Activated T-helper 17 cell treated with anti-CD3 and anti-CD28 coated beads, Interleukin-2, amount 50 U/mL, for 72 hours (primary cell): Measurements from ENCODE around the gene GRXCR2. TPM values are rescaled to one million over a fixed set of nuclear protein-coding genes. Genes with fewer than 3 reads are reported as not detected.
"Not testable (repeated sequence)": the region's sequence is repeated elsewhere in the genome, so short reads cannot be mapped to it uniquely, and the experiment has no call there.

Source experiments
- ATAC-seq: fragments of 150-1000 bp; cut with Tn5 transposase; replicated peaks from 2 replicates; pipeline ENCODE4 v1.10.0; 2021; ENCODE audit warnings: mild to moderate bottlenecking, moderate library complexity
- H3K27ac Mint-ChIP-seq: one replicate; pipeline ENCODE4 v1.8.0; 2022; ENCODE audit warnings: mixed read lengths
- H3K27me3 Mint-ChIP-seq: one replicate; pipeline ENCODE4 v1.8.0; 2022; ENCODE audit warnings: mixed read lengths
- H3K36me3 Mint-ChIP-seq: one replicate; pipeline ENCODE4 v1.8.0; 2022; ENCODE audit warnings: low read depth, mild to moderate bottlenecking, mixed read lengths
- H3K4me1 Mint-ChIP-seq: one replicate; pipeline ENCODE4 v1.8.0; 2022; ENCODE audit warnings: mixed read lengths
- H3K4me3 Mint-ChIP-seq: one replicate; pipeline ENCODE4 v1.8.0; 2022; ENCODE audit warnings: mild to moderate bottlenecking, mixed read lengths
- H3K9me3 Mint-ChIP-seq: one replicate; pipeline ENCODE4 v1.8.0; 2022; ENCODE audit warnings: mixed read lengths
- total RNA-seq, 2 donors: library from RNA; stranded (reverse); gene quantifications; one replicate each; pipeline ENCODE4 v1.2.3, GENCODE V29; 2022

GRXCR2 gene
- total RNA-seq, 2 donors from 2014 or later: not detected

GRCh38 chr5:145904743-145905142 lies 31.9 kb upstream of the GRXCR2 start:
- Mint-ChIP-seq H3K9me3 (no peaks in the 10 kb centered on the region), H3K4me3 (no peak overlapping the region), H3K27me3 (peaks cover 11% of the 10 kb centered on the region), H3K4me1 (no peaks in the 10 kb centered on the region), H3K36me3 (no peaks in the 10 kb centered on the region), H3K27ac (no peak overlapping the region)
- ATAC-seq: no peak

DNA sequence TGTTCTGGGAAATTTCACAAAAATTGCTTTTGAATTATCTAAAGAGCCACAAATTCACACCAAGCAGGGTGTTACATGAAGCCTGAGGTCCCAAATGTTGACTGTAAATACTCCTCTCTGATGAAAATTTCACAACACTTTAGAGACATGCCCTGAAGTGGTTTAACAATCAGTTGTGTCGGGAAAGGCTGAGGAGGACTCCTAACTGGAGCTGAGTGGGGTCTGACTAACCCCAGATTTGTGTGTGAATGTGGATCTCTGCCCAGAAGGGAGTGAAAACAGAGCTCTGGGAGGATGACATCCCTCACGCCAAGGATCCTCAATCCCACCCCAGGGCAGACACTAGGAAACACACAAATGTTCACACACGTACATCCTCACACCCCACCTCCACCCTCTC lies 31.1 kb upstream of the GRXCR2 start:
- no peak for ATAC-seq
- no peaks in the 10 kb centered on the region for H3K36me3 Mint-ChIP-seq
- H3K27ac Mint-ChIP-seq: no peak overlapping the region
- no peaks in the 10 kb centered on the region for H3K4me1 Mint-ChIP-seq
- no peak overlapping the region for H3K4me3 Mint-ChIP-seq
- peaks cover 9% of the 10 kb centered on the region for H3K27me3 Mint-ChIP-seq
- no peaks in the 10 kb centered on the region for H3K9me3 Mint-ChIP-seq

- Mint-ChIP-seq H3K9me3 (peaks cover 3% of the 10 kb centered on the region), H3K4me1 (no peaks in the 10 kb centered on the region), H3K27me3 (peaks cover 9% of the 10 kb centered on the region), H3K36me3 (no peaks in the 10 kb centered on the region), H3K27ac (no peak overlapping the region), H3K4me3 (no peak overlapping the region)
- no peak for ATAC-seq
Observed at GRCh38 chr5:145903113-145903512, 30.3 kb upstream of the GRXCR2 start.

GRCh38 chr5:145902421-145902820 lies 29.6 kb upstream of the GRXCR2 start:
- Mint-ChIP-seq H3K4me1 (no peaks in the 10 kb centered on the region), H3K27ac (no peak overlapping the region), H3K9me3 (peaks cover 3% of the 10 kb centered on the region), H3K4me3 (no peak overlapping the region), H3K36me3 (no peaks in the 10 kb centered on the region), H3K27me3 (peaks cover 9% of the 10 kb centered on the region)
- ATAC-seq: no peak

GRCh38 chr5:145898171-145898570 lies 25.4 kb upstream of the GRXCR2 start:
- no peak overlapping the region for H3K27ac Mint-ChIP-seq
- H3K9me3 Mint-ChIP-seq: peaks cover 3% of the 10 kb centered on the region
- H3K4me1 Mint-ChIP-seq: no peaks in the 10 kb centered on the region
- H3K4me3 Mint-ChIP-seq: no peak overlapping the region
- H3K36me3 Mint-ChIP-seq: no peaks in the 10 kb centered on the region
- no peak for ATAC-seq
- H3K27me3 Mint-ChIP-seq: no peaks in the 10 kb centered on the region

- not testable (repeated sequence) for H3K4me1 Mint-ChIP-seq, H3K4me3 Mint-ChIP-seq, H3K36me3 Mint-ChIP-seq, H3K27ac Mint-ChIP-seq, ATAC-seq
- H3K27me3 Mint-ChIP-seq: peaks cover 23% of the 10 kb centered on the region
- H3K9me3 Mint-ChIP-seq: peaks cover 14% of the 10 kb centered on the region
Observed at GRCh38 chr5:145891378-145891777, 18.6 kb upstream of the GRXCR2 start.

GRCh38 chr5:145889611-145890010 lies 16.8 kb upstream of the GRXCR2 start:
- Mint-ChIP-seq H3K27ac (no peak overlapping the region), H3K36me3 (no peaks in the 10 kb centered on the region), H3K9me3 (peaks cover 14% of the 10 kb centered on the region), H3K27me3 (peaks cover 30% of the 10 kb centered on the region), H3K4me1 (no peaks in the 10 kb centered on the region), H3K4me3 (no peak overlapping the region)
- ATAC-seq: no peak

- Mint-ChIP-seq H3K4me3 (no peak overlapping the region), H3K27me3 (peaks cover 34% of the 10 kb centered on the region), H3K27ac (no peak overlapping the region), H3K4me1 (no peaks in the 10 kb centered on the region), H3K9me3 (peaks cover 14% of the 10 kb centered on the region), H3K36me3 (no peaks in the 10 kb centered on the region)
- no peak for ATAC-seq
Observed at GRCh38 chr5:145887976-145888574, 15.3 kb upstream of the GRXCR2 start.

DNA sequence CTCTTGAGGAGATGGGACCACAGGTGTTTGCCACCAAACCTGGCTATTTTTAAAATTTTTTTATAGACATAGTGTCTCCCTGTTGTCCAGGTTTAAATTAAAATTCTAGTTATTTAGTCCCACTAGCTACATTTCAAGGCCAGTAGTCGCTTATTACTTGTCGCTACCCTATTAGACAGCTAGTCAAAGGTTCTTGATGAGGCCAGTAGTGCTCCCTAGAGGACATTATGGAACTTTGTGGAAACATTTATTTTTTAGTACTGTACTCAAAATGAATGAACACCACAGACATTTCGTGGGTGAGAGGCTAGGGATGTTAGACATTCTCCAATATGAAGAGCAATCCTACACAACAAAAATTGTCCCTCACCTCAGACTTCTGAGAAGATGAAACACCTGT lies 14.4 kb upstream of the GRXCR2 start:
- Mint-ChIP-seq H3K36me3 (no peaks in the 10 kb centered on the region), H3K27ac (no peak overlapping the region), H3K4me3 (no peak overlapping the region), H3K9me3 (peaks cover 14% of the 10 kb centered on the region), H3K4me1 (no peaks in the 10 kb centered on the region), H3K27me3 (peaks cover 31% of the 10 kb centered on the region)
- ATAC-seq: no peak

GRCh38 chr5:145874765-145875164 lies 2.0 kb upstream of the GRXCR2 start:
- no peak overlapping the region for H3K27ac Mint-ChIP-seq
- ATAC-seq: no peak
- peaks cover 5% of the 10 kb centered on the region for H3K9me3 Mint-ChIP-seq
- H3K27me3 Mint-ChIP-seq: peaks cover 22% of the 10 kb centered on the region
- no peaks in the 10 kb centered on the region for H3K36me3 Mint-ChIP-seq
- no peak overlapping the region for H3K4me3 Mint-ChIP-seq
- no peaks in the 10 kb centered on the region for H3K4me1 Mint-ChIP-seq

- Mint-ChIP-seq H3K4me3 (no peak overlapping the region), H3K27ac (no peak overlapping the region), H3K4me1 (no peaks in the 10 kb centered on the region), H3K36me3 (no peaks in the 10 kb centered on the region), H3K27me3 (peaks cover 21% of the 10 kb centered on the region), H3K9me3 (no peaks in the 10 kb centered on the region)
- no peak for ATAC-seq
Observed at GRCh38 chr5:145872486-145872885, 328 bp downstream of the GRXCR2 start.

GRCh38 chr5:145869753-145870152 lies 3.1 kb downstream of the GRXCR2 start:
- Mint-ChIP-seq H3K4me3 (no peak overlapping the region), H3K27ac (no peak overlapping the region), H3K9me3 (no peaks in the 10 kb centered on the region), H3K4me1 (no peaks in the 10 kb centered on the region), H3K27me3 (peaks cover 22% of the 10 kb centered on the region), H3K36me3 (no peaks in the 10 kb centered on the region)
- no peak for ATAC-seq

- no peak overlapping the region for H3K27ac Mint-ChIP-seq
- no peaks in the 10 kb centered on the region for H3K36me3 Mint-ChIP-seq
- ATAC-seq: no peak
- H3K4me1 Mint-ChIP-seq: no peaks in the 10 kb centered on the region
- no peak overlapping the region for H3K4me3 Mint-ChIP-seq
- peaks cover 23% of the 10 kb centered on the region for H3K27me3 Mint-ChIP-seq
- H3K9me3 Mint-ChIP-seq: no peaks in the 10 kb centered on the region
Observed at GRCh38 chr5:145867806-145868205, 5.0 kb downstream of the GRXCR2 start.

GRCh38 chr5:145864432-145864831 lies 8.4 kb downstream of the GRXCR2 start:
- H3K4me3 Mint-ChIP-seq, H3K36me3 Mint-ChIP-seq, H3K9me3 Mint-ChIP-seq, H3K27ac Mint-ChIP-seq, H3K4me1 Mint-ChIP-seq: not testable (repeated sequence)
- H3K27me3 Mint-ChIP-seq: peaks cover 31% of the 10 kb centered on the region
- peak; percentile 44 for ATAC-seq

DNA sequence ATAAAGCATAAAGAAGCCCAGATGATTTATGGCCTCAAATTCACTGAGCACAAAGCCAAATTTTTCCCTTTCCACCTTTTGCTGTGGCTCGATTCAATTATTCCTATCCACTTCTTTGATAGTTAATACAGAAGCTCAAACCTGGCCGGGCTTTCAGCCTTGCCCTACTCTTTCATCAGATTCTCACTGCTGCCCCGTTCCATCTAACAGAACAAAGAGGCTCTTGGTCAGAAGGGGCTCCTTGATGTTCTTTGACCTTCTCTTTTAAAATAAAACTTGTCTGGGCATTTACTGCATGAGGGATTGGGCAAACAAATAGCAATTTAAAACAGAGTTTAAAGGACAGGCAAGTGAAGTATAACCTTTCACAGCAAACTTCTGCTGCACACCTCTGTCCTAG lies 9.8 kb downstream of the GRXCR2 start:
- ATAC-seq: no peak
- Mint-ChIP-seq H3K36me3 (no peaks in the 10 kb centered on the region), H3K4me1 (no peaks in the 10 kb centered on the region), H3K4me3 (no peak overlapping the region), H3K27ac (no peak overlapping the region), H3K9me3 (no peaks in the 10 kb centered on the region), H3K27me3 (peaks cover 31% of the 10 kb centered on the region)

DNA sequence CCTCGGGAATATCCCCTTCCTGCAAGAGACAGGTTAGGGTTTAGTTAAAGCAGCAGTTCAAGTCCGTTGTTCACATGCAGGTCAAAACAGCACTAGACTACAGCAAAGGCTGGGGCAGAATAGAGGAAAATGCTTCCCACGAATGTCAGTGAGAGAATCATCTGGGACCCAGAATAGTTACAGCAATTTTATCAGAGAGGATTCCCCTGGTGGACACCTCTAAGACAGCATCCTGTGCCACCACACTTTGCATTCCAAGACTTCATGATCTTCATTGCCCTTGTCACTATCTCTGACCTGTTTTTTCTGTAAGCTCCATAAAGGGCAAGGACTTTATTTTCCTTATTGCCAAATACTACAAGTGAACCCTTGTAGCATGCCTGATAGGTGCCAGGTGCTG lies 12.9 kb downstream of the GRXCR2 start:
- Mint-ChIP-seq H3K36me3 (no peaks in the 10 kb centered on the region), H3K4me3 (no peak overlapping the region), H3K27ac (no peak overlapping the region), H3K27me3 (peaks cover 27% of the 10 kb centered on the region), H3K4me1 (no peaks in the 10 kb centered on the region), H3K9me3 (no peaks in the 10 kb centered on the region)
- ATAC-seq: no peak
